ENCODE data around the gene TMPRSS13. TPM values are rescaled to one million over a fixed set of nuclear protein-coding genes. Genes with fewer than 3 reads are reported as not detected.

TMPRSS13 gene
- total RNA-seq, 1 donor from 2014 or later: not detected

DNA sequence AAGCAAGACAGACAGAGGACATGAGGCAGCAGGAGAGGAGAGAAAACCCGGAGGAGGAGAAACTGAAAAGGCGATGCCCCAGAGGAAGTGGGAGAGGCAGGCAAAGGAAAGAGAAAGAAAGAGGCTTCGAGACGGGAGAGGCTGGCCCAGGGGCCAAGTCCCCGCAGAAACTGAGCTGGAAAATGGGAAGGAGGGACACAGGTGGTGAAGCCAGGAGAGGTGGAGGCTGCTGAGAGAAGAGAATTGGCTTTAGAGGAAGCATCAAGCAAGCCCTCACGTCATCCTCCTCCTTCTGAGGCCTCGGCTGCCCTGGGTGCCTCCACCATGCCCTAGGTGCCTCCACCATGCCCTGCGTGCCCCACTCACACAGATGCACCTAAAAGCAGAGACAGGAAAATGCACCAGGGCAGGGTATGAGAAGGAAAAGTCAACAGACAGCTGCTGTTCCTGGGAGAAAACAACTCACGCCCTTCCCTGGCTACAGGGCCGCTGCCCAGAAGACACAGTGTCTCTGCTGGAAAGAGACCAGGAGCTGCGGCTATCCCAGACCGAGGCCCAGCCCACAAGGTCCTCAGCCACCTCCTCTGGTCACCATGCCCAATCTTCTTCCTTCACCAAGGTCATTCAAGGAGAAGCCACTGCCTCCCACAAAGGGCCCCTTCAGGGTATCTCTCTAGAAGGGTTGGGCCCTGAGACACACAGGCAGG, 67.0 kb downstream of the TMPRSS13 start:
- H3K27ac Mint-ChIP-seq (ENCODE audit: unreplicated experiment): no peak overlapping the region
- no peaks in the 10 kb centered on the region for H3K36me3 Mint-ChIP-seq (ENCODE audit: unreplicated experiment)
- peaks cover 7% of the 10 kb centered on the region for H3K27me3 Mint-ChIP-seq (ENCODE audit: unreplicated experiment)
- no peaks in the 10 kb centered on the region for H3K9me3 Mint-ChIP-seq (ENCODE audit: unreplicated experiment)
- DNase-seq (ENCODE audit: extremely low spot score, unreplicated experiment): peak; percentile 64
- TF ChIP-seq, protein P1, sequence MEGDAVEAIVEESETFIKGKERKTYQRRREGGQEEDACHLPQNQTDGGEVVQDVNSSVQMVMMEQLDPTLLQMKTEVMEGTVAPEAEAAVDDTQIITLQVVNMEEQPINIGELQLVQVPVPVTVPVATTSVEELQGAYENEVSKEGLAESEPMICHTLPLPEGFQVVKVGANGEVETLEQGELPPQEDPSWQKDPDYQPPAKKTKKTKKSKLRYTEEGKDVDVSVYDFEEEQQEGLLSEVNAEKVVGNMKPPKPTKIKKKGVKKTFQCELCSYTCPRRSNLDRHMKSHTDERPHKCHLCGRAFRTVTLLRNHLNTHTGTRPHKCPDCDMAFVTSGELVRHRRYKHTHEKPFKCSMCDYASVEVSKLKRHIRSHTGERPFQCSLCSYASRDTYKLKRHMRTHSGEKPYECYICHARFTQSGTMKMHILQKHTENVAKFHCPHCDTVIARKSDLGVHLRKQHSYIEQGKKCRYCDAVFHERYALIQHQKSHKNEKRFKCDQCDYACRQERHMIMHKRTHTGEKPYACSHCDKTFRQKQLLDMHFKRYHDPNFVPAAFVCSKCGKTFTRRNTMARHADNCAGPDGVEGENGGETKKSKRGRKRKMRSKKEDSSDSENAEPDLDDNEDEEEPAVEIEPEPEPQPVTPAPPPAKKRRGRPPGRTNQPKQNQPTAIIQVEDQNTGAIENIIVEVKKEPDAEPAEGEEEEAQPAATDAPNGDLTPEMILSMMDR (IDR thresholded peaks at IDR 0.05): no peak
- H3K4me3 Mint-ChIP-seq (ENCODE audit: unreplicated experiment): no peak overlapping the region
- H3K4me1 Mint-ChIP-seq (ENCODE audit: unreplicated experiment): peaks cover 5% of the 10 kb centered on the region

DNA sequence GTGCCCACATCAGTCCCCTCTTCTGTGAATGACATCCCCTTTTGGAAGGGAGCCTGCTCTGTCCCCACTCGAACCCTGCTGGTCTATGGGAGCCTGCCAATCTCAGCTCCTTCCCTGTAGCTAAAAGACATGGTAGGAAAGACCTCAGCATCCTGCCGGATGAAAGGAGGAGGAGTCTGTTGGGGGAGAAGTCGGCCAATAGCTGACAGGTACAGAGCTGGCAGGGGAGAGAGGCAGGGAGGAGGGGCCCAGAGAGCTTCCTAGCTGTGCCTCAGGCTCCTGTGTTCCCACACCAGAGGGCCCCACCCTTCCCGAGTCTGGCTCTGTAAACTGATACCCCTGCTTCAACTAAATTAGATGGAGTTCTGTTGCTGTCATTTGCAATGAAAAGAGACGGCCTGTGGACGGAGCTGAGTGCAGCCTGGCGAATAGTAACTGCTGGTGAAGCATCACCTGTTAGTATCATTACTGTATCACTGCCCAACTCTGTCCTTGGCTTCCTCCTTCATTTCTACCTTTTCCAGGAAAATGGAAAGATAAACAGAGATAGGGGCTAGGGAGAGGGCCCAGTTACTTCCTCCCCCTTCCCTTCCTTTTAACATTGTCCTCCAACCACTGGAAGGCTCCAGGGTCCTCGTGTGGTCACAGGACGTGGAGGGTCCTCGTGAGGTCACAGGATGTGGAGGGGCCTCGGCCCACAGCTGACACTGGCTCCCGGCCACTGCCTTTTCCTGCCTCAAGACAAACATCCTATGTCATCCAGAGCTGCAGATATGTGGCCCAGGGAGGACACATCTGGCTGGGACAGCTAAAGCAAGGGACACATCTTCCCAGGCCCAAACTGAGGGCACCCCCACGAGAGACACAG, 67.8 kb downstream of the TMPRSS13 start:
- Mint-ChIP-seq H3K9me3 (ENCODE audit: unreplicated experiment) (no peaks in the 10 kb centered on the region), H3K27me3 (ENCODE audit: unreplicated experiment) (peaks cover 7% of the 10 kb centered on the region), H3K4me3 (ENCODE audit: unreplicated experiment) (no peak overlapping the region), H3K4me1 (ENCODE audit: unreplicated experiment) (peaks cover 5% of the 10 kb centered on the region), H3K27ac (ENCODE audit: unreplicated experiment) (no peak overlapping the region), H3K36me3 (ENCODE audit: unreplicated experiment) (no peaks in the 10 kb centered on the region)
- peak; percentile 57 for DNase-seq (ENCODE audit: extremely low spot score, unreplicated experiment)
- TF ChIP-seq, protein P1 (IDR thresholded peaks at IDR 0.05): no peak

DNA sequence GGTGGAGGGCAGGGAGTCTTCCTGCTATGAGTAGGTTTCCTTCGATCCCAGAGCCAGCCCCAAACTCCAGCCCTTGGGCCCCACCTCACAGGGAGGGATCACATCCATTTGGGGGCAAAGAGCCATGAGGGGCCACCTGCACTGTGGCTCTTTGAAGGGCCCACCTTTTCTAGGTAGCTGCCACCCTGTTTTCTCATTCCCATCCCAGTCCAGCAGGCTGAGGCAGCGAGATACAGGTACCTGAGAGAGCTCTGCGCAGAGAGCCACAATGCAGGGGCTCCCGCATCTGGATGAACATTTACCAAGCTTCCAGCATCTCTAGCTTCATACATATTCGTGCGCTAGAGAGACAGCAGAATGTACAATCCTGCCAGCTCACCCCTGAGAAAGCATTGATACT, 69.1 kb downstream of the TMPRSS13 start:
- Mint-ChIP-seq H3K27ac (ENCODE audit: unreplicated experiment) (no peak overlapping the region), H3K4me3 (ENCODE audit: unreplicated experiment) (no peak overlapping the region), H3K9me3 (ENCODE audit: unreplicated experiment) (no peaks in the 10 kb centered on the region), H3K36me3 (ENCODE audit: unreplicated experiment) (no peaks in the 10 kb centered on the region), H3K27me3 (ENCODE audit: unreplicated experiment) (peaks cover 7% of the 10 kb centered on the region), H3K4me1 (ENCODE audit: unreplicated experiment) (peaks cover 5% of the 10 kb centered on the region)
- TF ChIP-seq, protein P1 (IDR thresholded peaks at IDR 0.05): no peak
- peak; percentile 57 for DNase-seq (ENCODE audit: extremely low spot score, unreplicated experiment)

DNA sequence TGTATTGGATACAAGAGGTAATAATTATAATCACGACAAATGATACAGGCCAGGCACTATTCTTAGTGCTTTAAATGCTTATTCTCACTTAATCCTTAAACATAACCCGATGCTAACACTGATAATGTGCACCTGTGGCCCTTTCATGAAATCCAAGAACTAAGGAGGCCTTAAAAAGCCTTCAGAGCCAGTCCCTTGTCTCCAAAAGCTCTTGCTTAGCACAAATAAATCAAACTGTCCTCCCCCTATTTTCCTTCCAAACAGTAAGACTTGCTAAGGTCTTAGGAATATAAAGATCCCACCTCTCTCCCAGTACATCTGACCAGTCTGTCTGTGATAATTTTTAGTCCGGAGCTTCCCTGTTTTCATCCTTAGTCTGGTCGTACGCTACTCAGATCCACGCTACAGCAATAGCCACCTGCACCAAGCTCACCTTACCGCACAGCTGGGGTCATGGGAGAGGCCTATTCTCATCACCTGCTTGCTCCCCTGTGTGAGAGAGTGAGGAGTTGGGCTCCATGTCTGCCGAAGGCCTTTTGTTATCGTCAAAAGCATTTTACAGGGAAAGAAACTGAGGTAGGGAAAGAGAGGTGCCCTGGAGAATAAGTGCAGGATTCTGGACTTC, 69.6 kb downstream of the TMPRSS13 start:
- TF ChIP-seq, protein P1 (IDR thresholded peaks at IDR 0.05): no peak
- Mint-ChIP-seq H3K4me1 (ENCODE audit: unreplicated experiment) (peaks cover 5% of the 10 kb centered on the region), H3K27ac (ENCODE audit: unreplicated experiment) (no peak overlapping the region), H3K9me3 (ENCODE audit: unreplicated experiment) (no peaks in the 10 kb centered on the region), H3K36me3 (ENCODE audit: unreplicated experiment) (no peaks in the 10 kb centered on the region), H3K4me3 (ENCODE audit: unreplicated experiment) (no peak overlapping the region), H3K27me3 (ENCODE audit: unreplicated experiment) (peaks cover 4% of the 10 kb centered on the region)
- no peak for DNase-seq (ENCODE audit: extremely low spot score, unreplicated experiment)

DNA sequence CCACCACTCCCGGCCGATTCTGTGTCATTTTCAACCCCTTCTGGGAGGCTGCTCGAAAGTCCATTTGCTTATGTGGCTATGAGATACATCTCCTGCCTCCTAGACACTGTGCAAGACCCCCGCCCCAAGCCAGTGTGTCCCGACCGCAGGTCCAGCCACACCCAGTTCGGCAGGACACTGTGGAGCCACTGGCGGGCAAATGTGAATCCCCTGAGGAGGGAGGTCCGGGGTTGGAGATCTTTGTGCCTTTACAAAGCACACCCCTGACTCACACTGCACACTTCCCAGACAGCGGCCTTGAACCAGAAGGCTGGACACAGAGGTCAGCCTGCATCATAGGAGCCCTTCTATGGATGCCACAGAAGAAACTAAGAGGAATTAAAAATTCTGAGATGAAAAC, 70.1 kb downstream of the TMPRSS13 start:
- H3K36me3 Mint-ChIP-seq (ENCODE audit: unreplicated experiment): no peaks in the 10 kb centered on the region
- H3K4me1 Mint-ChIP-seq (ENCODE audit: unreplicated experiment): peaks cover 5% of the 10 kb centered on the region
- peaks cover 6% of the 10 kb centered on the region for H3K27me3 Mint-ChIP-seq (ENCODE audit: unreplicated experiment)
- H3K27ac Mint-ChIP-seq (ENCODE audit: unreplicated experiment): no peak overlapping the region
- TF ChIP-seq, protein P1 (IDR thresholded peaks at IDR 0.05): no peak
- no peak overlapping the region for H3K4me3 Mint-ChIP-seq (ENCODE audit: unreplicated experiment)
- DNase-seq (ENCODE audit: extremely low spot score, unreplicated experiment): peak; percentile 64
- no peaks in the 10 kb centered on the region for H3K9me3 Mint-ChIP-seq (ENCODE audit: unreplicated experiment)

All from osteocyte (in vitro differentiated cells).